ENCODE results near the gene SUGCT.
A peak's percentile ranks its signal among the peaks of the same experiment; 100 is the strongest.

SUGCT gene

GRCh38 chr7:40793132-40793531, 658.3 kb downstream of the SUGCT start:
- Histone ChIP-seq H2AFZ (ENCODE audit: insufficient read depth, low read length, poor library complexity) (no peak overlapping the region), H3K36me3 (ENCODE audit: control insufficient read depth in 1 of 2, insufficient read depth in 2 of 2, low read length in 2 of 2) (no peaks in the 10 kb centered on the region), H4K8ac (ENCODE audit: low read depth, low read length) (no peak overlapping the region), H2BK120ac (ENCODE audit: insufficient read depth, low read length, poor library complexity) (no peak overlapping the region), H2AK5ac (ENCODE audit: low read length) (no peak overlapping the region), H3K9ac (ENCODE audit: low read length) (no peak overlapping the region), H3K79me1 (ENCODE audit: low read length) (no peaks in the 10 kb centered on the region), H3K14ac (ENCODE audit: low read length) (no peak overlapping the region), H4K12ac (ENCODE audit: low read depth, low read length) (no peak overlapping the region), H3K4me2 (ENCODE audit: low read length) (no peak overlapping the region), H3K4me1 (ENCODE audit: control insufficient read depth in 1 of 2, insufficient read depth in 2 of 2, low read length in 2 of 2) (no peaks in the 10 kb centered on the region), H3K4ac (ENCODE audit: low read depth, low read length) (no peak overlapping the region), H2BK12ac (ENCODE audit: low read length) (no peak overlapping the region), H3K27ac (ENCODE audit: low read depth, low read length) (no peak overlapping the region), H3K79me2 (ENCODE audit: control insufficient read depth, insufficient read depth, low read length, poor library complexity) (no peaks in the 10 kb centered on the region), H4K91ac (ENCODE audit: low read depth, low read length) (no peak overlapping the region), H3K18ac (ENCODE audit: low read length) (no peak overlapping the region), H3K27me3 (ENCODE audit: insufficient read depth, low read length) (no peaks in the 10 kb centered on the region), H3K4me3 (ENCODE audit: low read depth, low read length) (no peak overlapping the region), H3K9me3 (ENCODE audit: insufficient read depth, low read depth, low read length) (no peaks in the 10 kb centered on the region), H2BK5ac (ENCODE audit: low read depth, low read length, poor library complexity) (no peak overlapping the region), H3K23ac (ENCODE audit: low read length) (no peak overlapping the region)
- no CpG with 5 or more reads among the region's 3 CpGs for WGBS (ENCODE audit: extremely low coverage, insufficient coverage, insufficient read length)
- DNase-seq = no peak

DNA sequence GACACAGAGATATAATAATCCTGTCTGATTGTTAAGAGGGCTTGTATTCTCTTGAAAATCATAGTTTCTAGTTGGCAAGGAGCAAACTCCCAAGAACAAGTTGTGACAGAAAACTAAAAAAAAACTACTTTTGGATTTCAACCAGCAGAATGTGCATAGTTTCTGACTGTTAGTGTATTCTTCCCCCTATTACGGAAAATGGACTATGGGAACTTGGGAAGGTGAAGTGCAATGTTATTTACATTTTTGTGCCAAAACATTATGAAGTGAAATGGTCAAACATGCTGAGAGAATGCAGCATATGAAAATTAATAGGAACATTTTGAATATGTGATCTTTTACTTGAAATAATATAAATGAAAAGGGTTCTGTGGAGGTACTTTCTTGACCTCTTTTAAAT, 660.8 kb downstream of the SUGCT start:
- Histone ChIP-seq H3K9ac (ENCODE audit: low read length) (no peak overlapping the region), H3K4me3 (ENCODE audit: low read depth, low read length) (no peak overlapping the region), H3K4ac (ENCODE audit: low read depth, low read length) (no peak overlapping the region), H2BK12ac (ENCODE audit: low read length) (no peak overlapping the region), H2AK5ac (ENCODE audit: low read length) (no peak overlapping the region), H3K23ac (ENCODE audit: low read length) (no peak overlapping the region), H3K18ac (ENCODE audit: low read length) (no peak overlapping the region), H4K12ac (ENCODE audit: low read depth, low read length) (no peak overlapping the region), H3K79me1 (ENCODE audit: low read length) (no peaks in the 10 kb centered on the region), H3K36me3 (ENCODE audit: control insufficient read depth in 1 of 2, insufficient read depth in 2 of 2, low read length in 2 of 2) (no peaks in the 10 kb centered on the region), H3K79me2 (ENCODE audit: control insufficient read depth, insufficient read depth, low read length, poor library complexity) (no peaks in the 10 kb centered on the region), H3K14ac (ENCODE audit: low read length) (no peak overlapping the region), H4K8ac (ENCODE audit: low read depth, low read length) (no peak overlapping the region), H3K4me1 (ENCODE audit: control insufficient read depth in 1 of 2, insufficient read depth in 2 of 2, low read length in 2 of 2) (no peaks in the 10 kb centered on the region), H3K27me3 (ENCODE audit: insufficient read depth, low read length) (no peaks in the 10 kb centered on the region), H3K27ac (ENCODE audit: low read depth, low read length) (no peak overlapping the region), H2BK5ac (ENCODE audit: low read depth, low read length, poor library complexity) (no peak overlapping the region), H4K91ac (ENCODE audit: low read depth, low read length) (no peak overlapping the region), H3K4me2 (ENCODE audit: low read length) (no peak overlapping the region), H2AFZ (ENCODE audit: insufficient read depth, low read length, poor library complexity) (no peak overlapping the region), H2BK120ac (ENCODE audit: insufficient read depth, low read length, poor library complexity) (no peak overlapping the region), H3K9me3 (ENCODE audit: insufficient read depth, low read depth, low read length) (no peaks in the 10 kb centered on the region)
- no peak for DNase-seq
- no CpG with 5 or more reads among the region's 1 CpG for WGBS (ENCODE audit: extremely low coverage, insufficient coverage, insufficient read length)

- H3K36me3 ChIP-seq (ENCODE audit: control insufficient read depth in 1 of 2, insufficient read depth in 2 of 2, low read length in 2 of 2) = no peaks in the 10 kb centered on the region
- H3K23ac ChIP-seq (ENCODE audit: low read length) = no peak overlapping the region
- DNase-seq = no peak
- H3K4ac ChIP-seq (ENCODE audit: low read depth, low read length) = no peak overlapping the region
- H4K91ac ChIP-seq (ENCODE audit: low read depth, low read length) = no peak overlapping the region
- no peaks in the 10 kb centered on the region for H3K79me1 ChIP-seq (ENCODE audit: low read length)
- H3K18ac ChIP-seq (ENCODE audit: low read length) = no peak overlapping the region
- H3K4me2 ChIP-seq (ENCODE audit: low read length) = no peak overlapping the region
- WGBS (ENCODE audit: extremely low coverage, insufficient coverage, insufficient read length) = no CpG with 5 or more reads among the region's 1 CpG
- H2BK120ac ChIP-seq (ENCODE audit: insufficient read depth, low read length, poor library complexity) = no peak overlapping the region
- H3K4me1 ChIP-seq (ENCODE audit: control insufficient read depth in 1 of 2, insufficient read depth in 2 of 2, low read length in 2 of 2) = peaks cover 0 to 3% of the 10 kb centered on the region in 2 experiments
- no peak overlapping the region for H4K12ac ChIP-seq (ENCODE audit: low read depth, low read length)
- no peak overlapping the region for H3K4me3 ChIP-seq (ENCODE audit: low read depth, low read length)
- H3K14ac ChIP-seq (ENCODE audit: low read length) = no peak overlapping the region
- no peak overlapping the region for H4K8ac ChIP-seq (ENCODE audit: low read depth, low read length)
- H2BK12ac ChIP-seq (ENCODE audit: low read length) = no peak overlapping the region
- H3K27me3 ChIP-seq (ENCODE audit: insufficient read depth, low read length) = no peaks in the 10 kb centered on the region
- H3K79me2 ChIP-seq (ENCODE audit: control insufficient read depth, insufficient read depth, low read length, poor library complexity) = no peaks in the 10 kb centered on the region
- no peak overlapping the region for H3K9ac ChIP-seq (ENCODE audit: low read length)
- H2AFZ ChIP-seq (ENCODE audit: insufficient read depth, low read length, poor library complexity) = no peak overlapping the region
- H3K9me3 ChIP-seq (ENCODE audit: insufficient read depth, low read depth, low read length) = no peaks in the 10 kb centered on the region
- H3K27ac ChIP-seq (ENCODE audit: low read depth, low read length) = no peak overlapping the region
- no peak overlapping the region for H2BK5ac ChIP-seq (ENCODE audit: low read depth, low read length, poor library complexity)
- H2AK5ac ChIP-seq (ENCODE audit: low read length) = no peak overlapping the region
Measured at GRCh38 chr7:40796723-40797122, 661.9 kb downstream of the SUGCT start.

DNA sequence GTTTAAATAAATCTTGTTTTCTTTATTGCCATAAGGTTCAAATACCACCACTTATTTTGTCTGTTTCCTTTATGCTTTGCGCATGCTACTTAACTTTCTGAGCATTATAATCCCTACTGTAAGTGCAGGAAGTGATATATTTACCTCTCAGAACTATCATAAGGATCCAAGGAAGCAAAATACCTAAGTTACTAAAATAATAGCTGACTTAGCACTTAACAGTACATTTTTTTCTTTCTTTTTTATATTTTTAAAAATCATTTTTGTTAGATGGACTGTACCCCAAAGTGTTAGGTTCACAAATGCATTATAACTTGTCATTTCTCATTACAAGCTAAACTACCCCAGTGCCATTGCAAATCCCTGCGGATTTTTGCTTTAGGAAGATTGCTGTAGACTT, 663.8 kb downstream of the SUGCT start:
- H4K12ac ChIP-seq (ENCODE audit: low read depth, low read length) = no peak overlapping the region
- no peak overlapping the region for H4K8ac ChIP-seq (ENCODE audit: low read depth, low read length)
- no peak overlapping the region for H3K14ac ChIP-seq (ENCODE audit: low read length)
- H3K23ac ChIP-seq (ENCODE audit: low read length) = no peak overlapping the region
- no peak overlapping the region for H2AFZ ChIP-seq (ENCODE audit: insufficient read depth, low read length, poor library complexity)
- no peak overlapping the region for H2AK5ac ChIP-seq (ENCODE audit: low read length)
- peak overlapping the region; percentile 6 for H4K91ac ChIP-seq (ENCODE audit: low read depth, low read length)
- no peak overlapping the region for H3K4me2 ChIP-seq (ENCODE audit: low read length)
- no CpG with 5 or more reads among the region's 2 CpGs for WGBS (ENCODE audit: extremely low coverage, insufficient coverage, insufficient read length)
- H3K9ac ChIP-seq (ENCODE audit: low read length) = no peak overlapping the region
- no peaks in the 10 kb centered on the region for H3K79me2 ChIP-seq (ENCODE audit: control insufficient read depth, insufficient read depth, low read length, poor library complexity)
- H3K4me3 ChIP-seq (ENCODE audit: low read depth, low read length) = no peak overlapping the region
- no peaks in the 10 kb centered on the region for H3K27me3 ChIP-seq (ENCODE audit: insufficient read depth, low read length)
- no peak overlapping the region for H2BK120ac ChIP-seq (ENCODE audit: insufficient read depth, low read length, poor library complexity)
- no peaks in the 10 kb centered on the region for H3K36me3 ChIP-seq (ENCODE audit: control insufficient read depth in 1 of 2, insufficient read depth in 2 of 2, low read length in 2 of 2)
- H3K18ac ChIP-seq (ENCODE audit: low read length) = no peak overlapping the region
- H2BK12ac ChIP-seq (ENCODE audit: low read length) = no peak overlapping the region
- no peak overlapping the region for H2BK5ac ChIP-seq (ENCODE audit: low read depth, low read length, poor library complexity)
- DNase-seq = no peak
- peaks cover 0 to 3% of the 10 kb centered on the region in 2 experiments for H3K4me1 ChIP-seq (ENCODE audit: control insufficient read depth in 1 of 2, insufficient read depth in 2 of 2, low read length in 2 of 2)
- no peak overlapping the region for H3K4ac ChIP-seq (ENCODE audit: low read depth, low read length)
- H3K9me3 ChIP-seq (ENCODE audit: insufficient read depth, low read depth, low read length) = no peaks in the 10 kb centered on the region
- no peak overlapping the region for H3K27ac ChIP-seq (ENCODE audit: low read depth, low read length)
- H3K79me1 ChIP-seq (ENCODE audit: low read length) = no peaks in the 10 kb centered on the region

All from trophoblast cell (in vitro differentiated cells and primary cell).